ENCODE measurements around the gene ZNF512B.

DNA sequence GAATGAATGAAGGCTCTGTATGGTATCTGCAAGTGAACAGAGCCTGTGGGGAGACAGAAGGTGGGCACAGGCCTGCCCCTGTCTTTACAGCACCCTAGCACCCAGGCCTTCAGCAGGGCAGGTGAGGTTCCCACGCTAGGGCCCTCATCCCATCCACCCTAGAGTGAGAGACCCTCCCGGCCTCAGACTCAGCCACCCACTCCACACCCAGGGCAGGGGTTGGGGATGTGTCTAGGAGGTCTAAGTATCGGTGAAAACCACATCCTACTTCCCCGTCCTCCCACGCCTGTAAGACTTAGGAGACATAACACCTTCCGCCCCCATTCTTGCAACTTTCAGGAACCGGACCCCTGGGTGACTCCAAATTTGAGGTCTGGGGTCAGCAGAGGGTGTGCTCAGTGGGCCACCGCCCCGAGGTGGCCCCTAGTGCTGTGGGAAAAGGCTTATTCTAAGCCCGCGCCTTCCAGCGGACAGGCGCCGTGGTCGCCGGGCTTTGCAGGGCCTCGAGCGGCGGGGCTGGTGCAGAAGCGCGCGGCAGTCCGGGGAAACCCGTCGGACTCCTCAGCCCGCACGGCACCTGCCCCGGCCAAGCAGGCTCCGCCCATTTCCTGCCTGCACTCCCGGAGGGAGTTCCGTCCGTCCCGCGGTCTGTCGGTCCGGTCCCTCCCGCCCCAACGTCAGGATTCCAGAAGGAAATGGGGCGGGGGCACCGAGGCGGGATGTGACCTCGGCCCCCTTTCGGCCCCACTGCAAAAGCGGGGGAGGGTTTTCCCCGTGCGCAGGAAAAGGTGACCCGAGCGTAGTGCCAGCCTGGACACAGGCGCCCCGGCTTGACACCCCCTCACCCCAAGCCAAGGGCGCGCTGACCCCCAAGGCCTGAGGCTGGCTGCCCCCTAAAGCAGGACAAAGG is 8.8 kb upstream of the ZNF512B start:
- TF ChIP-seq, protein P1, sequence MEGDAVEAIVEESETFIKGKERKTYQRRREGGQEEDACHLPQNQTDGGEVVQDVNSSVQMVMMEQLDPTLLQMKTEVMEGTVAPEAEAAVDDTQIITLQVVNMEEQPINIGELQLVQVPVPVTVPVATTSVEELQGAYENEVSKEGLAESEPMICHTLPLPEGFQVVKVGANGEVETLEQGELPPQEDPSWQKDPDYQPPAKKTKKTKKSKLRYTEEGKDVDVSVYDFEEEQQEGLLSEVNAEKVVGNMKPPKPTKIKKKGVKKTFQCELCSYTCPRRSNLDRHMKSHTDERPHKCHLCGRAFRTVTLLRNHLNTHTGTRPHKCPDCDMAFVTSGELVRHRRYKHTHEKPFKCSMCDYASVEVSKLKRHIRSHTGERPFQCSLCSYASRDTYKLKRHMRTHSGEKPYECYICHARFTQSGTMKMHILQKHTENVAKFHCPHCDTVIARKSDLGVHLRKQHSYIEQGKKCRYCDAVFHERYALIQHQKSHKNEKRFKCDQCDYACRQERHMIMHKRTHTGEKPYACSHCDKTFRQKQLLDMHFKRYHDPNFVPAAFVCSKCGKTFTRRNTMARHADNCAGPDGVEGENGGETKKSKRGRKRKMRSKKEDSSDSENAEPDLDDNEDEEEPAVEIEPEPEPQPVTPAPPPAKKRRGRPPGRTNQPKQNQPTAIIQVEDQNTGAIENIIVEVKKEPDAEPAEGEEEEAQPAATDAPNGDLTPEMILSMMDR (IDR thresholded peaks at IDR 0.05; ENCODE audit: low read length): no peak
- no peak for TF ChIP-seq EZH2 (IDR thresholded peaks at IDR 0.05; ENCODE audit: borderline replicate concordance, low read length)

Measured in OCI-LY1 (cell line).